Suprapubic skin (tissue), 4 donors: Measurements from ENCODE around the gene PLXNA4. TPM values are rescaled to one million over a fixed set of nuclear protein-coding genes. Genes with fewer than 3 reads are reported as not detected.

Source experiments
- DNase-seq, 2 donors: peaks; one replicate each; pipeline ENCODE4 v3.0.0-alpha.2; 2019; ENCODE audit warnings: low spot score in 2 of 2
- H3K27ac ChIP-seq: fragments of 200-600 bp; sonication (generic); one replicate; pipeline ENCODE4 v1.5.1; 2019
- H3K27me3 ChIP-seq: fragments of 200-600 bp; sonication (generic); one replicate; pipeline ENCODE4 v1.5.1; 2019
- H3K36me3 ChIP-seq: fragments of 200-600 bp; sonication (generic); one replicate; pipeline ENCODE4 v1.5.1; 2019
- H3K4me1 ChIP-seq: fragments of 200-600 bp; sonication (generic); one replicate; pipeline ENCODE4 v1.5.1; 2019
- H3K4me3 ChIP-seq: fragments of 200-600 bp; sonication (generic); one replicate; pipeline ENCODE4 v1.5.1; 2019; ENCODE audit warnings: mild to moderate bottlenecking
- H3K9me3 ChIP-seq: fragments of 200-600 bp; sonication (generic); one replicate; pipeline ENCODE4 v1.5.1; 2019
- EP300 ChIP-seq: sonication (generic); formaldehyde crosslinking; IDR thresholded peaks from one replicate; pipeline ENCODE4 v1.6.1; 2017; ENCODE audit warnings: antibody characterized with exemption
- POLR2A ChIP-seq, 2 donors: fragments of 450-650 bp; IDR thresholded peaks; one replicate each; pipeline ENCODE4 v1.6.1; 2017; ENCODE audit warnings: antibody characterized with exemption in 2 of 2, mild to moderate bottlenecking in 2 of 2, moderate library complexity in 2 of 2
- POLR2AphosphoS5 ChIP-seq, 3 donors: sonication (generic); formaldehyde crosslinking; IDR thresholded peaks; one replicate each; pipeline ENCODE4 v1.6.1; 2017; ENCODE audit warnings: antibody characterized with exemption in 3 of 3
- WGBS: methylation state at CpG from one replicate; pipeline ENCODE4 v1.1.5; 2018; 5-methylcytosine and 5-hydroxymethylcytosine counted together
- total RNA-seq, 4 donors: library from RNA; depleted of rRNA; stranded (reverse); fragments of >200 nt; gene quantifications; one replicate each; pipeline ENCODE4 v1.1.0, GENCODE V29; 2016
- TF ChIP-seq, protein P1 (sequence below), 2 donors: fragments of 200-600 bp in 1 of 2; fragments of 450-650 bp in 1 of 2; sonication (generic) in 1 of 2; IDR thresholded peaks; one replicate each; pipeline ENCODE4 v1.5.1; 2016 to 2019; ENCODE audit warnings: antibody characterized with exemption in 2 of 2, mild to moderate bottlenecking in 1 of 2, moderate library complexity in 1 of 2

The PLXNA4 gene
- total RNA-seq, 4 donors from 2014 or later, result 5.4 to 10.7 (median 7.1) TPM

DNA sequence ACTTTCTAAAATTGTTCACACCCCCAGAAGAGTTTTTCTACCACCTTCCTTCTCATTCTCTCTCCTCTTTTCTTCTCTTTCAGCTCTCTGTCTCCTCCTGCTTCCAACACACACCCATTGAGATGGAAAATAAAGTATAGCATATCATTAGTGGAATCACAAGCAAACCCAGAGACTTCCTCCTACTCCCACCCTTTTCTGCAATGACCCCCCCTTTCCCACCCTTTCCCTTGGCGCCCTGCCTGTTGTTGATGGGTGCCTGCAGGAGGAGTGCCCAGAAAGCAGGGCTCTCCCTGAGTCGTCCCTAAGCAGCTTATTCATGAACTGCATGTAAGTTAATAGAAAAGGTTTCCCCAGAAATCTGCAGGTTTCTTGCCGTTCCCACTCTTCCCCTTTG lies 300.0 kb downstream of the PLXNA4 start:
- Histone ChIP-seq H3K27me3 (peaks cover 9% of the 10 kb centered on the region), H3K27ac (no peak overlapping the region), H3K36me3 (no peaks in the 10 kb centered on the region), H3K4me1 (no peaks in the 10 kb centered on the region), H3K9me3 (no peaks in the 10 kb centered on the region), H3K4me3 (no peak overlapping the region)
- TF ChIP-seq POLR2A (IDR thresholded peaks at IDR 0.05) (no peak), POLR2AphosphoS5 (IDR thresholded peaks at IDR 0.05) (no peak)
- TF ChIP-seq, protein P1, sequence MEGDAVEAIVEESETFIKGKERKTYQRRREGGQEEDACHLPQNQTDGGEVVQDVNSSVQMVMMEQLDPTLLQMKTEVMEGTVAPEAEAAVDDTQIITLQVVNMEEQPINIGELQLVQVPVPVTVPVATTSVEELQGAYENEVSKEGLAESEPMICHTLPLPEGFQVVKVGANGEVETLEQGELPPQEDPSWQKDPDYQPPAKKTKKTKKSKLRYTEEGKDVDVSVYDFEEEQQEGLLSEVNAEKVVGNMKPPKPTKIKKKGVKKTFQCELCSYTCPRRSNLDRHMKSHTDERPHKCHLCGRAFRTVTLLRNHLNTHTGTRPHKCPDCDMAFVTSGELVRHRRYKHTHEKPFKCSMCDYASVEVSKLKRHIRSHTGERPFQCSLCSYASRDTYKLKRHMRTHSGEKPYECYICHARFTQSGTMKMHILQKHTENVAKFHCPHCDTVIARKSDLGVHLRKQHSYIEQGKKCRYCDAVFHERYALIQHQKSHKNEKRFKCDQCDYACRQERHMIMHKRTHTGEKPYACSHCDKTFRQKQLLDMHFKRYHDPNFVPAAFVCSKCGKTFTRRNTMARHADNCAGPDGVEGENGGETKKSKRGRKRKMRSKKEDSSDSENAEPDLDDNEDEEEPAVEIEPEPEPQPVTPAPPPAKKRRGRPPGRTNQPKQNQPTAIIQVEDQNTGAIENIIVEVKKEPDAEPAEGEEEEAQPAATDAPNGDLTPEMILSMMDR (IDR thresholded peaks at IDR 0.05), result no peak
- WGBS, result 38% methylated on average over 3 of the region's 3 CpGs
- DNase-seq, result no peak

DNA sequence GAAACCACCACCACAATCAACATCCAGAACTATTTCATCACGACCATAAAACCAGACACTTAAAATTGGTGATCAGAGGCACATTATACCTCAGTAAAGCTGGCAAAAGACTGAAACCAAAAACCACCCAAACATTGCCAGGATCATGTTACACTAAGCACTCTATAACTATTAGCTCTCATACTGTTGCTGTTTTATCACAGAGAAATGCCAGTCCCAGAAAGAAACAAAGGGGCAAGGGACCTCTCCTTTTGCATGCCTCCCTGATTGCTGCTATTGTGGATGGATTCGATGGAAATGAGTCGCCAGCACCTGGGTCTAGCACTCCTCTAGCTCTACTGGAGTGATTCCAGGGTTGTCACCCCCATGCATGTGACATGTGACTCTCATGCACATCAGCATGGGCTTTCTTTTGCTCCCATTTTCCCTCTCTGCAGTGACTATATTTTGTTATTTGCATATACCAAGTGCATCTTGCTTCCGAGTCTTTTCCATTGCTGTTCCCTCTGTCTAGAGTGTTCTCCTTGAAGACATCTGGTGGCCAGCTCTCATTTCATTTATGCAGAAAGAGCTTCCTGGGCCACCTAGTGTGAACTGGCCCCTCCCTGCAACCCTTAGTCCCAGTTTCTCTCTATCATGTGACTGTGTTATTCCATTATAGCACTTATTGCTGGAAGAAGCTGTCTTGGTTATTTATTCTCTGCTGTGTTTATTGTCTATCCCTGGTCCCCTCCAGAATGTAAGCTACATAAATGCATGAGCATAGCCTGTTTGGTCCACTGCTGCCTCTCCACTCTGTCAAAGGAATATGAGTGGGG lies 300.6 kb downstream of the PLXNA4 start:
- WGBS, result 73% methylated on average over 4 of the region's 4 CpGs
- no peak overlapping the region for H3K27ac ChIP-seq
- DNase-seq, result no peak
- H3K4me3 ChIP-seq, result no peak overlapping the region
- H3K36me3 ChIP-seq, result no peaks in the 10 kb centered on the region
- H3K27me3 ChIP-seq, result peaks cover 9% of the 10 kb centered on the region
- TF ChIP-seq POLR2AphosphoS5 (IDR thresholded peaks at IDR 0.05) (no peak), POLR2A (IDR thresholded peaks at IDR 0.05) (no peak), EP300 (no peak)
- TF ChIP-seq, protein P1 (IDR thresholded peaks at IDR 0.05), result no peak
- no peaks in the 10 kb centered on the region for H3K9me3 ChIP-seq
- no peaks in the 10 kb centered on the region for H3K4me1 ChIP-seq

DNA sequence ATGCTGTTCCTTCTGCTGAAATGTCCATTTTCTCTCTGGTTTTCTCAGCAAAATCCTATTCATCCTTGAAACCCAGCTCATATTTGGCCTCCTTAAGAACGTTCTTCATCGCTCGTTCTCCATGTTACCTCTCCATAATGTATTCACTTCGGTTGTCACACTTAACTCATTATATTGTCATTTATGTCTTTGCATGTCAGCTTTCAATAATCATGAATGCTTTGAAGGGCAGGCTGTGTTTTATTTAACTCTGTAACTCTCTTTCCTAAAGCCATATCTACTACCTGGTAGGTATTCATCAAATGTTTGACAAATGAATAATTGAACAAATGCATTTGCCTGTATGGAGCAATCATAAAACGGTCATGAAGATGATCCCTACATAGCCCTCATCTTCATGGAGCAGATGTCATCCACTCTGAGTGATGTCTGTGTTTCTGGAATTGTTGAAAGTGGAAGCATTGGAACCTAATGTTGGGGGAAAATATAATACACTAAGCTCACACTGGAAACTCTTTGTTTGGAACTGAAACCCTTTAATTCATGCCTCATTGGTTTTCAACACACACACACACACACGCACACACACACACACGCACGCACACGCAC lies 303.4 kb downstream of the PLXNA4 start:
- WGBS, result 84% methylated on average over 9 of the region's 9 CpGs
- H3K27me3 ChIP-seq, result no peaks in the 10 kb centered on the region
- no peak overlapping the region for H3K4me3 ChIP-seq
- no peaks in the 10 kb centered on the region for H3K36me3 ChIP-seq
- no peak overlapping the region for H3K27ac ChIP-seq
- TF ChIP-seq EP300 (no peak), POLR2AphosphoS5 (IDR thresholded peaks at IDR 0.05) (no peak), POLR2A (IDR thresholded peaks at IDR 0.05) (no peak)
- TF ChIP-seq, protein P1 (IDR thresholded peaks at IDR 0.05), result no peak
- no peaks in the 10 kb centered on the region for H3K4me1 ChIP-seq
- no peaks in the 10 kb centered on the region for H3K9me3 ChIP-seq
- DNase-seq, result no peak

DNA sequence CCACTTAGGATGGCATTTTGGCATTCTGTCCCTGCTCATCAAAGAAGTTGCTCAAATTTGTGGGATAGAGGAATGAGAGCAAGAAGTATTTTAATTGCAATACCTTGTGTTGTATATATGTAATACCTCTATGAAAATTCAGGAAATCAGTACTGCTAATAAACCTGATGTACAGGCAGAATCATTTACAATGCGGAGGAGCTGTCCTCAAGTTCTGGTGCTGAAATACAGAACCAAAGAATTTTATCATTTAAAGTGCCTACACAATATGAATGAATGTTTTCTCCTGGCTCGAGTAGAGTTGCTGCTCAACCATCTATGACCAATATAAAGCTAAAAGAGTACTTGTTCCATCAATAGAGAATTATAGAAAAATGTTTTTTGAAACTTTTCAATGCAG lies 305.8 kb downstream of the PLXNA4 start:
- no peaks in the 10 kb centered on the region for H3K36me3 ChIP-seq
- TF ChIP-seq POLR2AphosphoS5 (IDR thresholded peaks at IDR 0.05) (no peak), EP300 (no peak), POLR2A (IDR thresholded peaks at IDR 0.05) (no peak)
- TF ChIP-seq, protein P1 (IDR thresholded peaks at IDR 0.05), result no peak
- no peaks in the 10 kb centered on the region for H3K27me3 ChIP-seq
- H3K4me1 ChIP-seq, result no peaks in the 10 kb centered on the region
- H3K4me3 ChIP-seq, result no peak overlapping the region
- no peak for DNase-seq
- no peaks in the 10 kb centered on the region for H3K9me3 ChIP-seq
- 37% methylated on average over 2 of the region's 2 CpGs for WGBS
- no peak overlapping the region for H3K27ac ChIP-seq

DNA sequence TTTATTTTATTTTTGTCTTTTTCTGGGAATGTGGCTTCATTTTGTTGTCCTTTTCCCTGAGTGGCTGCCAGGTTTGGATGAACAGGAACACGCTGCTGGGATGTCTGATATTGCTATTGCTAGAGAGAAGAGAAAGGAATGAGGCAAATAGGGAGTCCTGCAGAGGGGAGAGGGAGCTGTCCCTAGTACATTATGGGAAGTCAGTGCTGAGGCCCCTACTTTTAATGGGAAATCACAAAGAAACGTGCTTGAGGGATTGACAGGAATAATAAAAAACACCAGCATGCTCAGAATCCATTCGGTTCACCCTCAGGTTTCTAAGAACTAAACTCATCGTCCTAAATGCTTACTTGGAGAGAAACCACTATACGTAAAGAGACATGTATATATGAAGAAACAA lies 306.6 kb downstream of the PLXNA4 start:
- WGBS, result 63% methylated on average over 5 of the region's 5 CpGs
- DNase-seq, result no peak
- H3K27me3 ChIP-seq, result no peaks in the 10 kb centered on the region
- TF ChIP-seq POLR2AphosphoS5 (IDR thresholded peaks at IDR 0.05) (no peak), POLR2A (IDR thresholded peaks at IDR 0.05) (no peak), EP300 (no peak)
- TF ChIP-seq, protein P1 (IDR thresholded peaks at IDR 0.05), result no peak
- H3K9me3 ChIP-seq, result no peaks in the 10 kb centered on the region
- H3K27ac ChIP-seq, result no peak overlapping the region
- H3K4me1 ChIP-seq, result no peaks in the 10 kb centered on the region
- no peaks in the 10 kb centered on the region for H3K36me3 ChIP-seq
- H3K4me3 ChIP-seq, result no peak overlapping the region
